ENCODE measurements around the gene HSPA1L.

Gene HSPA1L

DNA sequence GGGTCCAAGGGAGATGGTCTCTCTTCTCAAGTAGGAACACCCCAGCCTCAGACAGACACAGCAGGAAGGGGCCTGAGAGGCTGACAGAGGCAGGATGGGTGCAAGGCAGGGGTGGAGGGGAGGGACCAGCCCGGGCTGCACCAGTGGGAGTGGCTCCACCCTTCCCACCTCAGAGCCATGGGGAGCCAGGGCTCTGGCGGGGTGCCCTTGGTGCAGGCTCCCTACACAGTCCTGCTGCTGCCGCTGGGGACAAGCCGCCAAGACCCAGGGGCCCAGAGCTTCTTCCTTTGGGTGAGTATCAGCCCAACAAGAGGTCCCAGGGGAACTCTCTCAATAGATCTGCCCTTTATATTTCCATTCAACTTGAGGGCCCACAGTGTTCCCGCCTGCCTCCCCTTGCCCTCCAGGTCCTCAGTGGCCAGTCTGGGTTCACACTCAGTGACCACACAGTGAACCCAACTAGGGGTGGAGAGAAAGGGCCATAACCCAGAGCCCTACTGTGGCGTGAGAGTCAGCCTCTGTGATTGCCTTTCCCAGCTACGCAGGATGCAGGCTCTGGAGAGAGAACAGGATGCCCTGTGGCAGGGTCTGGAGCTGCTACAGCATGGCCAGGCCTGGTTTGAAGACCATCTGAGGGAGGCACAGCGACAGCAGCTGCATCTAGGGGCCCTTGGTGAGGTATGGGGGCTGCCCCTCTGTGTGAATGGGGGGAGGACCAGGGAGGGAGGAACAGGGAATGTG is 52.0 kb downstream of the HSPA1L start:
- no peak for DNase-seq

DNA sequence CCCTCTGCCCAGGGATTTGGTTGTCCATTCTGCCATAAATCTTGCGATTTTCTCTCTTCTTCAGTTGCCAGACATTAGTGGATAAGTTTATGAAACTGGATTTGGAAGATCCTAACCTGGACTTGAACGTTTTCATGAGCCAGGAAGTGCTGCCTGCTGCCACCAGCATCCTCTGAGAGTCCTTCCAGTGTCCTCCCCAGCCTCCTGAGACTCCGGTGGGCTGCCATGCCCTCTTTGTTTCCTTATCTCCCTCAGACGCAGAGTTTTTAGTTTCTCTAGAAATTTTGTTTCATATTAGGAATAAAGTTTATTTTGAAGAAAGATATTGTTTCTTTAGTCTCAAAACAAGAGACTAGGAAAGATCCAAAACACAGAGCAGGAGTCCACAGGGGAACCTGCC is 52.7 kb downstream of the HSPA1L start, which contains the start of gene SAPCD1:
Gene SAPCD1 (plus strand): TSS at position 301 of the 400 bp plus-strand sequence. CDS start 399 bp downstream, outside the sequence.
- no peak for DNase-seq

DNA sequence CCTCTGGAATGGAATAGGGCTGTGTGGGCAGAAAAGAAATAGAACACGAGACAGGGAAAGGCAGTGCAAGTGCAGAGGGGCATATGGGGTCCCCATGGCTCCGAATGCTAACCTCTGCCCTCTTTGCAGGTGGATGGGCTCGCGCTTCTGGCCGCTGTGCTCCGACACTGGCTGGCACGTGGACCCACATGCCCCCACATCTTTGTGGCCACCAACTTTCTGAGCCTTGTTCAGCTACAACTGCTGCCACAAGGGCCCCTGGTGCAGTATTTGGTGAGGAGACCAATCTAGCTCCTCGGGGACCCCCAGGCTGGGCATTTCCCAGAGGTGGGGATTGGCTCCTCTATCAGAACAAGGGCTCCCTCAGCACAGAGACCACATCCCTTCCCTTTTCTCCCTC is 53.7 kb downstream of the HSPA1L start:
- no peak for DNase-seq

DNA sequence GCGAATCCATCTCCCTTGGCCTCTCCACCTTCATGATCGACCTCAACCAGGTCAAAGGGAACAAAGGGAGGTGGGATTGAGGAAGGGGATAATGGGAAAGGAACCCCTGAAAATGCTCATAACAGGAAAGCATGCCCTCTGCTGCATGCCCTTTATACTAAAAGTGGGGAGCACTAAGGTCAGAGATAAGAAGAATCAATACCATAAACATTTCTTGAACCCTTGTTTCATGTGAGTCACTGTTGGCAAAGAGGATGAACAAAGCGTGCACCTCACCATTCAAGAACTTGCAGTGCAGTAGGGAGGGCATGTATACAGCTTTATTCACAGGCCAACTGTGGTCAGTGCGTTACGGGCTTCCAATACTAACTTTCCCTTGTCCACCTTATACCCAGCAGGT is 54.3 kb downstream of the HSPA1L start:
- no peak for DNase-seq
